Measurements from ENCODE around the gene KRT72. TPM values are rescaled to one million over a fixed set of nuclear protein-coding genes. Genes with fewer than 3 reads are reported as not detected.

KRT72 gene
- polyA plus RNA-seq, 1 donor from 2014 or later = not detected

DNA sequence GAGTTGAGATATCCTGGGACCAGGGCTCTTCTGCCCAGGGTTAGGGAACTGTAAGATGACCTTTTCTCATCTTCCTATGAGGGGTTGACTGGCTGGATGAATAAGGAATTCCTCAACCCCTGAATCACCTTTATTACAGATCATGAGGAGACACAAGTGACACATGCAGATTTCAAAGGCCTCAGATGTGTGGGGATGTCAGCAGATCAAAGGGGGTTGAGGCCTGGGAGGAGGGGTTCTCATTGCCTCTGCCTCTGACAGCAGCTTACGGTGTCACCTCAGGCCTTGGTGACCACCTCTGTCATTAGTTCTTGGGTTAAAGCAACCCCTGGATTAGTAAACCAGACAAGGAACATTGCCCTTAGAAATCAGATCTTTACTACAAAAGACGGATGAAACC lies 2.1 kb upstream of the KRT72 start:
- Histone ChIP-seq H3K9me2 (ENCODE audit: insufficient read depth, low read length) (no peaks in the 10 kb centered on the region), H3K4me2 (ENCODE audit: low read length) (no peak overlapping the region), H3K4me3 (ENCODE audit: low read length) (no peak overlapping the region), H3K79me2 (replicated peaks; ENCODE audit: insufficient read depth, low read length) (no peaks in the 10 kb centered on the region), H3K27ac (ENCODE audit: low read length) (no peak overlapping the region), H3F3A (ENCODE audit: insufficient read depth, low read length, poor library complexity, severe bottlenecking) (no peaks in the 10 kb centered on the region), H3K27me3 (ENCODE audit: insufficient read depth, low read depth, low read length) (no peaks in the 10 kb centered on the region), H3K9ac (ENCODE audit: low read length) (no peak overlapping the region), H4K20me1 (ENCODE audit: insufficient read depth) (no peaks in the 10 kb centered on the region), H2AFZ (ENCODE audit: low read depth, low read length) (no peak overlapping the region), H3K36me3 (ENCODE audit: insufficient read depth, low read length) (no peaks in the 10 kb centered on the region), H3K9me3 (ENCODE audit: low read length) (no peaks in the 10 kb centered on the region)
- TF ChIP-seq EZH2 (IDR thresholded peaks at IDR 0.05; ENCODE audit: borderline replicate concordance, insufficient read depth, low read length, poor library complexity, severe bottlenecking) (no peak), MXI1 (conservative IDR thresholded peaks at IDR 0.05; ENCODE audit: poor library complexity, severe bottlenecking) (no peak), RAD21 (conservative IDR thresholded peaks at IDR 0.05) (no peak), SMC3 (conservative IDR thresholded peaks at IDR 0.05; ENCODE audit: poor library complexity) (no peak), CTCF (IDR thresholded peaks at IDR 0.05; ENCODE audit: poor library complexity, severe bottlenecking) (no peak), POLR2AphosphoS5 (IDR thresholded peaks at IDR 0.05) (no peak), REST (IDR thresholded peaks at IDR 0.05; ENCODE audit: borderline replicate concordance) (no peak), TAF1 (IDR thresholded peaks at IDR 0.05; ENCODE audit: low read depth) (no peak), EP300 (conservative IDR thresholded peaks at IDR 0.05; ENCODE audit: poor library complexity, severe bottlenecking) (no peak)

DNA sequence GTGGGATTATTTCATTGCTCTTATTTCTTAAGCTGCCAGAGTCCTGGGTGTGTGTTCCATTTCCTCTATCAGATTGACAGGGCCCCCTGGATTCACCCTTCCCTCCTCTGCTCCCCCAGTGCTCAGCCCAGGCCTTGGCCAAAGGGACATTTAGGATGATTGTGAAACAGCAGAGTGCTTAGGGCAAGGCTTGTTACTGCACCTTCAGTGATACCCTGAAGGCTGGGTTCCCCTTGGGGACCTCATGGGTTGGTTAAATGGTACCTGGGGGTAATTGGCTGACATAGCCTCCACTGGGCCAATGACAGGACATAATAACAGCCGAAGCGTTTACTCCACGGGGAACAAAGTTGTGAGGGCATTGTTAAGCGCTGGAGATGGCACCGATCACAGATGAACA lies 1.3 kb upstream of the KRT72 start:
- Histone ChIP-seq H3K27me3 (ENCODE audit: insufficient read depth, low read depth, low read length) (no peaks in the 10 kb centered on the region), H4K20me1 (ENCODE audit: insufficient read depth) (no peaks in the 10 kb centered on the region), H3K27ac (ENCODE audit: low read length) (no peak overlapping the region), H2AFZ (ENCODE audit: low read depth, low read length) (no peak overlapping the region), H3K9me2 (ENCODE audit: insufficient read depth, low read length) (no peaks in the 10 kb centered on the region), H3K9ac (ENCODE audit: low read length) (no peak overlapping the region), H3K36me3 (ENCODE audit: insufficient read depth, low read length) (no peaks in the 10 kb centered on the region), H3K4me3 (ENCODE audit: low read length) (no peak overlapping the region), H3K9me3 (ENCODE audit: low read length) (no peaks in the 10 kb centered on the region), H3F3A (ENCODE audit: insufficient read depth, low read length, poor library complexity, severe bottlenecking) (no peaks in the 10 kb centered on the region), H3K4me2 (ENCODE audit: low read length) (no peak overlapping the region), H3K79me2 (replicated peaks; ENCODE audit: insufficient read depth, low read length) (no peaks in the 10 kb centered on the region)
- no peak for TF ChIP-seq POLR2AphosphoS5 (IDR thresholded peaks at IDR 0.05)

- TF ChIP-seq POLR2AphosphoS5 (IDR thresholded peaks at IDR 0.05) = no peak
- no peak for TF ChIP-seq SMC3 (conservative IDR thresholded peaks at IDR 0.05; ENCODE audit: poor library complexity)
- TF ChIP-seq REST (IDR thresholded peaks at IDR 0.05; ENCODE audit: borderline replicate concordance) = no peak
- TF ChIP-seq MXI1 (conservative IDR thresholded peaks at IDR 0.05; ENCODE audit: poor library complexity, severe bottlenecking) = no peak
- TF ChIP-seq EP300 (conservative IDR thresholded peaks at IDR 0.05; ENCODE audit: poor library complexity, severe bottlenecking) = no peak
- Histone ChIP-seq H3K9ac (ENCODE audit: low read length) (no peak overlapping the region), H3F3A (ENCODE audit: insufficient read depth, low read length, poor library complexity, severe bottlenecking) (no peaks in the 10 kb centered on the region), H3K36me3 (ENCODE audit: insufficient read depth, low read length) (no peaks in the 10 kb centered on the region), H3K9me2 (ENCODE audit: insufficient read depth, low read length) (no peaks in the 10 kb centered on the region), H3K9me3 (ENCODE audit: low read length) (no peaks in the 10 kb centered on the region), H3K4me3 (ENCODE audit: low read length) (no peak overlapping the region), H3K79me2 (replicated peaks; ENCODE audit: insufficient read depth, low read length) (no peaks in the 10 kb centered on the region), H2AFZ (ENCODE audit: low read depth, low read length) (no peak overlapping the region), H3K27ac (ENCODE audit: low read length) (no peak overlapping the region), H3K27me3 (ENCODE audit: insufficient read depth, low read depth, low read length) (no peaks in the 10 kb centered on the region), H3K4me2 (ENCODE audit: low read length) (no peak overlapping the region), H4K20me1 (ENCODE audit: insufficient read depth) (no peaks in the 10 kb centered on the region)
Observed at GRCh38 chr12:52601671-52602070, 408 bp upstream of the KRT72 start.
